Endothelial cell (in vitro differentiated cells): Measurements from ENCODE around the gene DPP10. TPM values are rescaled to one million over a fixed set of nuclear protein-coding genes. Genes with fewer than 3 reads are reported as not detected.

Experiments
- DNase-seq: peaks from one replicate; pipeline ENCODE4 v3.0.0; 2021; ENCODE audit warnings: low spot score
- H3K27ac Mint-ChIP-seq: one replicate; pipeline ENCODE4 v1.8.0; 2021; ENCODE audit warnings: mixed read lengths, inconsistent platforms; ENCODE audit not compliant: unreplicated experiment
- H3K27me3 Mint-ChIP-seq: one replicate; pipeline ENCODE4 v1.8.0; 2021; ENCODE audit warnings: mild to moderate bottlenecking, moderate library complexity, mixed read lengths, inconsistent platforms; ENCODE audit not compliant: unreplicated experiment
- H3K36me3 Mint-ChIP-seq: one replicate; pipeline ENCODE4 v1.8.0; 2021; ENCODE audit warnings: mild to moderate bottlenecking, low read depth, mixed read lengths, inconsistent platforms; ENCODE audit not compliant: unreplicated experiment
- H3K4me1 Mint-ChIP-seq: one replicate; pipeline ENCODE4 v1.8.0; 2021; ENCODE audit warnings: mild to moderate bottlenecking, mixed read lengths, inconsistent platforms; ENCODE audit not compliant: unreplicated experiment
- H3K4me3 Mint-ChIP-seq: one replicate; pipeline ENCODE4 v1.8.0; 2021; ENCODE audit warnings: mild to moderate bottlenecking, mixed read lengths, inconsistent platforms; ENCODE audit not compliant: unreplicated experiment
- H3K9me3 Mint-ChIP-seq: one replicate; pipeline ENCODE4 v1.8.0; 2021; ENCODE audit warnings: mixed read lengths, inconsistent platforms; ENCODE audit not compliant: unreplicated experiment
- total RNA-seq: library from RNA; stranded (reverse); fragmentation: NEBNext Ultra II Directional; extraction: Animal tissue kit (Norgen Biotek cat#: 25700); gene quantifications from one replicate; pipeline ENCODE4 v1.2.1, GENCODE V29; 2021; ENCODE audit not compliant: unreplicated experiment
- TF ChIP-seq, protein P1 (sequence below): fragments of 200-600 bp; sonication (generic); IDR thresholded peaks from one replicate; pipeline ENCODE4 v1.5.0; 2021; ENCODE audit warnings: antibody characterized with exemption; ENCODE audit not compliant: unreplicated experiment

Gene DPP10
- total RNA-seq, 1 donor from 2014 or later: 3.3 TPM

DNA sequence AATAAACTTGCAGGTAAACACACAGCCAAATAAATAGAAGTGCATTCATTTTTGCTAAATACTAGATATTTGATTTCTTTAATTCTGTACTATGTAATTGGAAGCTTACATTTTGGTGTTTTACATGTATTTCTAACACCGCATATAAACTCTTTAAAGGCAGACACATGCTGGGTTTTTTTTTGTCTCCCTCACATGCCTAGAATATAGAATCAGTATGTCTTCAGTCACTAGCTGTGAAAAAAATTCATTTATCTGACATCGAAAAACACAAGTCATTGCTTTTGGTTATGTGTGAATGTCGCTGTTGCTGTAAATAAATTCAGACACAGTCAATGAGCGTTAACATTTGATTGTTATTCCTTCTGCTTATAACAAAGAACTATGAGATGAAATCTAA, 1101.0 kb downstream of the DPP10 start:
- no peak for DNase-seq
- Mint-ChIP-seq H3K9me3 (no peaks in the 10 kb centered on the region), H3K36me3 (no peaks in the 10 kb centered on the region), H3K4me3 (no peak overlapping the region), H3K27ac (no peak overlapping the region), H3K4me1 (peaks cover 13% of the 10 kb centered on the region), H3K27me3 (no peaks in the 10 kb centered on the region)
- TF ChIP-seq, protein P1, sequence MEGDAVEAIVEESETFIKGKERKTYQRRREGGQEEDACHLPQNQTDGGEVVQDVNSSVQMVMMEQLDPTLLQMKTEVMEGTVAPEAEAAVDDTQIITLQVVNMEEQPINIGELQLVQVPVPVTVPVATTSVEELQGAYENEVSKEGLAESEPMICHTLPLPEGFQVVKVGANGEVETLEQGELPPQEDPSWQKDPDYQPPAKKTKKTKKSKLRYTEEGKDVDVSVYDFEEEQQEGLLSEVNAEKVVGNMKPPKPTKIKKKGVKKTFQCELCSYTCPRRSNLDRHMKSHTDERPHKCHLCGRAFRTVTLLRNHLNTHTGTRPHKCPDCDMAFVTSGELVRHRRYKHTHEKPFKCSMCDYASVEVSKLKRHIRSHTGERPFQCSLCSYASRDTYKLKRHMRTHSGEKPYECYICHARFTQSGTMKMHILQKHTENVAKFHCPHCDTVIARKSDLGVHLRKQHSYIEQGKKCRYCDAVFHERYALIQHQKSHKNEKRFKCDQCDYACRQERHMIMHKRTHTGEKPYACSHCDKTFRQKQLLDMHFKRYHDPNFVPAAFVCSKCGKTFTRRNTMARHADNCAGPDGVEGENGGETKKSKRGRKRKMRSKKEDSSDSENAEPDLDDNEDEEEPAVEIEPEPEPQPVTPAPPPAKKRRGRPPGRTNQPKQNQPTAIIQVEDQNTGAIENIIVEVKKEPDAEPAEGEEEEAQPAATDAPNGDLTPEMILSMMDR: no peak

DNA sequence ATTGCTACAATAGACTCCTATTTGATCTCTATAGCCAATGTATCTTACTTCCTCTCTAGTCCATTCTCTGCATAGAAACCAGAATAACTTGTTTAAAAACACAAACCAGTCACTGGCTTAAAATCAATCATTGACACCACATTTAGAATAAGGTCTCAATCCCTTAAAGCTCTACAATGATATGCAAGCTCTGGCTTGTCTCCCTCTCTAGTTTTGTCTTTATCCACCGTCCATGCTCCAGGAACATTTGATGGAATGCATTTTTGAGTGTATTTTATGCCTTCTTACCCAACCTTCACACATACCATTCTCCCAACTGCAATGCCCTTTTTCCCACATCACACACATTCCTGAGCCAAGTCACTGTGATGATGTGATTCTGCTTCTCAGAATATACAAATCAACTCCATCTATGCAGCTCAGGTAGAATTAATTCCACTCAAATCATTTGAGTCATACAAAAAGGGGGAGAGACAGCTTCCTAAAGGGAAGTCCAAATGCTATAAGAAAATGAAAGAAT, 1107.2 kb downstream of the DPP10 start:
- H3K4me1 Mint-ChIP-seq: no peaks in the 10 kb centered on the region
- TF ChIP-seq, protein P1: no peak
- no peaks in the 10 kb centered on the region for H3K9me3 Mint-ChIP-seq
- no peak overlapping the region for H3K4me3 Mint-ChIP-seq
- no peak overlapping the region for H3K27ac Mint-ChIP-seq
- no peak for DNase-seq
- H3K27me3 Mint-ChIP-seq: peaks cover 1% of the 10 kb centered on the region
- no peaks in the 10 kb centered on the region for H3K36me3 Mint-ChIP-seq

DNA sequence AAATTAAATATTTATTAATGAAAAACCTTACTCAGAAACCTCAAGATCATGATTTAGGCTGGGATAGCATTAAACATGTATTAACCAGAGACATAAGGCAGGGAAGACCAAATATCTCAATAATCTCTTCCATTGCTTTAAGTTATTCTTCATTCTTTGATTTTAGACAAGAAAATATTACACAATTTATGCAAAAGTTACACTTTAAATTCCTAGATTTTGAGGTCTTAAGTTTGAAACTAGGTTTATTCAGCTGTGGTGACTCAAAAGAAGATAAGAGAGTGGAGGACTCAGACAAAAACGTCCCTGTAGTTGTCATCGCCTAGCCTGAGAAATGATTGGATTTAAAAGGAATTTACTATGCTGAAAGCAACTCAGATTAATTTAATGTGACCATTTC, 1110.3 kb downstream of the DPP10 start:
- TF ChIP-seq, protein P1: no peak
- Mint-ChIP-seq H3K4me1 (no peaks in the 10 kb centered on the region), H3K36me3 (no peaks in the 10 kb centered on the region), H3K27ac (no peak overlapping the region), H3K4me3 (no peak overlapping the region), H3K9me3 (no peaks in the 10 kb centered on the region), H3K27me3 (peaks cover 1% of the 10 kb centered on the region)
- DNase-seq: no peak

DNA sequence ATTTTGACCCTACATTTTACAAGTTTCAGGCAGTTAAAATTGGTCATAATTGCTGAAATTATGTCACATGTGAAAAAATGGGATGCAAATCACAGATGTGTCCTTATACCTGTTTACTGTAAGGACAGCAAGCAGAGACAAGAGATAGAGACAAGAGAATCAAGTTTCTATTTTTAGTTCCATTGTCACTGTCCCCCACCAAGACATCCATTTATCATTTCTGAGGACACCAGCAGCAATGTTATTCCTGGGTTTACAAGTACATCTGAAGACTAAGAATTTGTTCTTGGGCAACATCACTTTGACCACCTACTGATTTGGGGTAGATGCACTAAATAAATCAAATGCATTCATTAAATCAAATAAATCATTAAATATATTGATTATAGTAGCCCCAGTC, 1111.7 kb downstream of the DPP10 start:
- no peaks in the 10 kb centered on the region for H3K4me1 Mint-ChIP-seq

DNA sequence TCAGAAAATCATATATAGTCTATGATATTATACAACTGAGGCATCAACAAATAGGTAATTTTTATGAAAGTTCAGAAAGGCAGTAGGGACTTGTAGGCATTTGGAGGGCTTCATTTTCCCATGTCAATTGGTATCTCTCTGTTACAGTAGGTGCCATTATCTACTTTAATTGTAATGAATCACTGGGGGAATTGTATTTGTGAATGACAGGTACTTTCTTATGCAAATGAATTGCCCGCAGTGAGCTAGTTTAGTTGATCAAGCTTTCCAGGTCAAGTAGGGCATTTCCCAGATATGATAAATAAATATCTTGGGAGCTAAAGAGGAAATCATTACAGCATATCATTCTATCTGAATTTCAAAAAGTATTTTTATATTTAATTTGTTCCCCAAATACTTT, 1116.3 kb downstream of the DPP10 start:
- Mint-ChIP-seq H3K36me3 (no peaks in the 10 kb centered on the region), H3K27me3 (no peaks in the 10 kb centered on the region), H3K27ac (no peak overlapping the region), H3K4me3 (no peak overlapping the region), H3K4me1 (no peaks in the 10 kb centered on the region), H3K9me3 (no peaks in the 10 kb centered on the region)
- TF ChIP-seq, protein P1: no peak
- no peak for DNase-seq

More for the DNA sequence above, 1111.7 kb downstream of the DPP10 start:
- H3K27me3 Mint-ChIP-seq: peaks cover 1% of the 10 kb centered on the region
- H3K9me3 Mint-ChIP-seq: no peaks in the 10 kb centered on the region
- H3K36me3 Mint-ChIP-seq: no peaks in the 10 kb centered on the region
- TF ChIP-seq, protein P1: no peak
- H3K27ac Mint-ChIP-seq: no peak overlapping the region
- DNase-seq: no peak
- H3K4me3 Mint-ChIP-seq: no peak overlapping the region
